Astrocyte of the hippocampus (primary cell): ENCODE results near the gene COL26A1.
"Not testable (repeated sequence)": the region's sequence is repeated elsewhere in the genome, so short reads cannot be mapped to it uniquely, and the experiment has no call there.

ENCODE experiments used
- DNase-seq: peaks from one replicate; pipeline ENCODE4 v3.0.0; 2011; ENCODE audit warnings: low read depth, low spot score

The COL26A1 gene

DNA sequence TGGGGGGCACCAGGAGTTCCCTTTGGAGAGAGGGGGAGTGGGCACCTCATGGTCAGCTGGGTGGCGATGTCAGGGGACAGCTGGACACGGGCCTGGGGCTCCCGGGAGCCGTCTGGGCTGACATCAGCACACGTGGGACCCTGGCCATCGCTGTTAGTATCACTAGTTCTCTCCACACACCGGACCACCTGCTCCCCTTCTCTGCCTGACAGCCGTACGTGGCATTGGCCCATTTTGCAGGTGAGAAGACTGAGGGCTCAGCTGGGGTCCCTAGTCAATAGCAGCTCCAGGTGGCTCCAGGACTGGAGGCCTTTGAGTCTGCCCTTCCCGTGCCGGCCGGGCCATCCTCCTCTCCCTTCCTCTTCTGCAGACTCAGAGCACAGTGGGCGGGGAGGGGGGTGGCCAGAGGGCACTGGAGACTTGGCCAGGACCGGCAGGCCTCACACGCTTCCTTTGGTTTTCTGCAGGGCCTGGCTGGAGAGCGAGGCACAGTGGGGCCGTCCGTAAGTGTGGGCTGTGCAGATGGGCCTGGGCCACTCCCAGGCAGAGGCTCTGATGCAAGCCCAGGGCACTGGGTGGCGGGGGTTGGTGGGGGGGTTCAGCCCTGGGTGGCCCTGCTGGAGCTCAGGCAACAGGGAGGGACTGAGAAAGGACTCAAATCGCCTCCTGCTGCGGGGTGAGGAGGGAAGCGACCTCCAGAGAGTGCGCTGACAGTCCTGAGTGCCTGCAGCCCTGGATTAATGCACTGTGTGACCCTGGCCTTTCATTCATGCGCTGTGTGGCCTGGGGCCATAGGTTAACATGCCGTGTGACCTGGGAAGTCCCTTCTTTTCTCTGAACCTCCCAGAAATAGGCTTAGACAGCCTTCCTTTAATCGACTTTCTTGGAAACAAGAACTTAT lies 188.2 kb downstream of the COL26A1 start:
- no peak for DNase-seq

DNA sequence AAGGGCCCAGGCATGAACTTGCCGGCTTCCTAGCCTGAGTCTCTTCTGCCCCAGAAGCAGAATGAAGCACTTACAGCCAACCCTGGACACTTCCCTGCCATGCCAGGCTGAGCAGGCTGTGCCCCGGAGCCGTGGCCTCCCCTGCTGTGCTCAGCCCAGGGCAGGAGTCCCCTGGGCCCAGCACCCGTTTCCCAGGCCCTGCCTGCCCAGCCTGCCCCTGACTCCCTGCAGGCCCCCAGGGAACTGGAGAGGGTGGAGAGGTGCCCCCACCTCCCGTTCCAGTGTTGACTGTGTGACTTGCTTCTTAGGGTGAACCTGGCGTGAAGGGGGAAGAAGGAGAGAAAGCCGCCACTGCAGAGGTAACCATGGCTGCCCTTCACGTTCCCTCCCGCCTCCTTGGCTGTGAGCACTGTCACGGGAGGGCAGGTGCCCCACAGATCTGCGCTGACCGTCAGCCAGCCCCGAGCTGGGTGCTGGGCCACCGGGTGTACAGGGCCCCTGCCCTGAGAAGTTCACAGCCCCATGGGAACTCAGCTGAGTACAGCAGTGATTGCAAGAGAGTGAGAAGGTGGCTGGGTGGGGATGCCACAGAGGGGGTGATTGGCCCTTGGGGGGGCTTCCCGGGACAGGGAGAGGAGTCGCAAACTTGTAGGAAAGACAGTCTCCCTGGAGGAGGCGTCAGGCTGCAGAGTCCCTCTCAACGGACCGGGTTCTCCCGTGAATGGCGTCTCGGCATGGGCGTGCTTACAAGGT lies 190.5 kb downstream of the COL26A1 start:
- DNase-seq: no peak

- DNase-seq: no peak
Observed at GRCh38 chr7:101553771-101554445, 191.2 kb downstream of the COL26A1 start.

GRCh38 chr7:101554584-101555268 lies 192.1 kb downstream of the COL26A1 start:
- DNase-seq: no peak

DNA sequence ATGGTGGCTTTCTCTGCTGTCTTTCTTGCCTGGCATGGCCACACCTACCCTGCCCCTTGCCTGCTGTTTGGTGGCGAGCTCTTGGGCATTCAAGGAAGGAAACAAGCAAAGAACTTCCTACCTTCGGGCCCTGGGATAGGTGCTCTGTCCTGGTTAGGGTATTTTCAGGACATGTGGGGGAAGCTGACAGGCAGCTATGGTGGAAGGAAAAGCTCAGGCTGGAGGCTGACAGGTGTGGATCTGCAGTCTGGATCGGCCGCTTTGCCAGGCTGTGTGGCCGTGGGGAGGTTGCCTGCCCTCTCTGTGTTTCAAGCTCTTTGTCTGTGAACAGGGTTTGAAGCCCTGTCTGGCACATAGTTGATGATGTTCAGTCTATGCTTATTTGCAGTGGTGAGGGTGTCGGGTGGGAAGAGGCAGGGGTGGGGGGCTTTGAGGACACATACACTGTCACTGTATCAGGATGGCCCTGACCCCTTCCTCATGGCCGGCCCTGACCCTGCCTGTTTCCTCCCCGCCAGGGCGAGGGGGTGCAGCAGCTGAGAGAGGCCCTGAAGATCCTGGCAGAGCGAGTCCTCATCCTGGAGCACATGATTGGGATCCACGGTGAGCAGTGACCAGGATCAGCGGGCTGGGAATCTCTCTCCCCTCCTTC lies 192.7 kb downstream of the COL26A1 start:
- DNase-seq: no peak

DNA sequence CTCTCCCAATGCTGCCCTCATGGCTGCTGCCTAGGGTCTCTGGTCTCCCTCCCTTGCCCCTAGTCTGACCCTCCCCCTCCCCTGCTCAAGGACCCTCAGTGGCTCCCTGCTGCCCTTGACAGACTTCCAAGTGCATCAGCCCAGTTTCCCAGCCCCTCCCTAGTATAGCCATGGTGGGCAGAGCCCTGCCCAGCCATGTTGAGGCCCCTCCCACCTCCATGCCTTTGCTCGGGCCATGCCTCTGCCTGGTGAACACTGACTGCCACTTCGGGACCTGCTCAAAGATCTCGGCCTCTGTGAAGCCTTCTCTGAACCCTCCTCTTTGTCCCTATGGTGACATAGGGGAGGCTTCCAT lies 193.2 kb downstream of the COL26A1 start:
- DNase-seq: no peak

GRCh38 chr7:101556453-101556968 lies 193.8 kb downstream of the COL26A1 start:
- no peak for DNase-seq

GRCh38 chr7:101557421-101557820 lies 194.7 kb downstream of the COL26A1 start:
- no peak for DNase-seq

- DNase-seq: no peak
Observed at GRCh38 chr7:101557978-101558741, 195.5 kb downstream of the COL26A1 start.

GRCh38 chr7:101558742-101559325 lies 196.2 kb downstream of the COL26A1 start:
- DNase-seq: no peak

DNA sequence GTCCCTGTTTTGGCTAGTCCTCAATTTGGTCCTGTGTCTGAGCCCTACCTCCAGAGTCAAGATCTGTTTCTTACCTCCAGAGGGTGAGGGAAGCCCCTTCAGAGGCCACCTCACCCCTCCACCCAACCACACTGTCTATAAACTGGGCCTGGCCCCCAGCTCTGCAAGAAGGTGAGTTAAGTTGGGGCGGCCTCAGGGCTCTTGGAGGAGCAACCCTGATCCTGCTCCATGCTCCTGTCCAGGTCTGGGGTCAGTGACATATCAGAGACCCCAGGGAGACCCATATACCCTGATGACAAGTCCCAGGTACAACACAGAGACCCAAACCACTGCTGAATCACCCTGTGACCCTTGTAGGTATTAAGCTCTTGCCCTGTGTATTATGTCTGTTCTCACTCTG lies 196.9 kb downstream of the COL26A1 start:
- no peak for DNase-seq

DNA sequence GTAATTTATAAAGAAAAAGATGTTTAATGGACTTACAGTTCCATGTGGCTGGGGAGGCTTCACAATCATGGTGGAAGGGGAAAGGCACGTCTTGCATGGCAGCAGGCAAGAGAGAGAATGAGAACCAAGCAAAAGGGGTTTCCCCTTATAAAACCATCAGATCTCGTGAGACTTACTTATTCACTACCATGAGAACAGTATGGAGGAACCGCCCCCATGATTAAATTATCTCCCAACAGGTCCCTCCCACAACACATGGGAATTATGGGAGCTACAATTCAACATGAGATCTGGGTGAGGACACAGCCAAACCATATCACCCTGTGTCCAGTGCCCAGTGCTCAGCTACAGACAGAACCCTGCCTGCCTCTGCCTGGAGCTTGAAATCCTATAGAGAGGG lies 197.3 kb downstream of the COL26A1 start:
- not testable (repeated sequence) for DNase-seq

DNA sequence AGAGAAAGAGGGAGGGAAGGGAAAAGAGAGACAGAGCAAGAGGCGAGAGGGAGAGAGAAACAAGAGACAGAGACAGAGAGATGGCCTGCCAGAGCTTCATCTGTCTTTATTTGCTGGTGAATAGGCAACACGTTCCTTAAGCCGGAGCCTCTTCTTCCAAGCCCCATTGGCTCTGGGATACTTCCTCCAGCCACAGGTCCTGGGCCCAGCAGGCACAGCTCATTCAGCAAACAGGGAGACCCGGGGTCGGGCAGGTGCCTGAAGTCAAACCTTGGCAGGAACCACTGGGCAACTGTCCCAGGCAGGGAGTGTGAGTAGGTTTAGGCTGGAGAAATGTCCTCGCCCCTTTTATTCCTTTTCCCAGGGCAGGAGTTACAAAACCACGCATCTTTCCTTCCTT lies 198.2 kb downstream of the COL26A1 start:
- no peak for DNase-seq

GRCh38 chr7:101561293-101561692 lies 198.6 kb downstream of the COL26A1 start:
- DNase-seq: not testable (repeated sequence)

DNA sequence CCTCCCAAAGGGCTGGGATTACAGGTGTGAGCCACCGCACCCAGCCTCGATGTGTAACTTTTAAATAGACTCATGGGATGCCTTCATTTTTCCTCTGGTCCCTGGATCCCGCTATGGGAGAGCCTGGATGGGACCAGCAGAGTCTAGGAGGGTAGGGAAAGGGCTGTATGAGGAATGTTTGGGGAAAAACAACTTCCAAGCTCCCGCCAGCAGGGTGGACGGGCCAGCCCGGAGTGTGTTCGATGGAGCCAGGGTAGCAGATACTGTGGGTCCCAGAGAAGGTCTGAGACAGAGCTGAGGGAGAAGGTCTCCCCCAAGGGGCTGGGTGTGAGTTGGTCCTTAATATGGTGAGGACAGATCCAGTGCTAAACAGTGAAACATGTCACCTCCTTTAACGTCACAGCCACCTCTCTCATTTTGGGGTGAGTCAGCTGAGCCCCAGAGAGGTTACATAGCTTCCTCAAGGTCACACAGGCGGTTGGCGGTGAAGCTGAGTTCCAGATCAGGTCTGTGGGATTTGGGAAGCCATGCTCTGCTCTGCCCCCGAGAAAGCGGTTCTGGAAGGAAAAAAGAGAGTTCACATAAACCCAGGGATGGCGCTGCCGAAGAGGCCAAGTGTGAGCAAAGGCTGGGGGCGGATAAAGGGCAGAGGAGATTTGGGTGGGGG lies 200.0 kb downstream of the COL26A1 start:
- DNase-seq: no peak

DNA sequence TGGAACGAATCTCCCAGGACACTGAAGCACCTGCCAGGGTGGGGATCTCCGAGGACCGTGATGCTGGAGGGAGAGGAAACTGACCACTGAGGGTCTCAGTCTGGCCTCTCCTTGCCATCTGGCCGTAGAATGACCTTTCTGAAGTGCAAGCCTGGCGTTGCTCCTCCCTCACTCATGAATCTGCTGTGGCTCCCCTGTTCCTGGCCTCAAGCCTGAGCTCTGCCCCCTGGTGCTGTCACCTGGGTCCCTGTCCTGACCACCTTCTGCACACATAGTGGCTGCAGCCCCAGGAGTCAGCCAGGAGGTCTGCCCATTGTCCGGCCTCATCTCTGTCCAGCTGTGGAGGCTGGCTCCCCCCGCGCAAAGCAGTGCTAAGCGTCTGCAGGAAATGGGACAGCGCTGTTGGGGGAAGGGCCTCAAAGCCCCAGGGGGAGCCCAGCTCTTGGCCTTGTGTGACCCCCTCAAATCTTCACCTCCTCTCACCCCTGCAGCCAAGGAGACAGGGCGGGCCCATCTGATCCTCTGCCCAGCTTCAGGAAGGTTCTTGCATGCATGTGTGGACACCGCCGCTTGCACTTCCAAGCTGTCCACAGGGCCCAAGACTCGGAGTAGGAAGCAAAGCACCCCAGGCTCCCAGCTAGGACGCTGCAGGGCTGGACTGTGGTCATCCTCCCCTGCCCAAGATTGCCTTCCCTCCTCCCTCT lies 200.7 kb downstream of the COL26A1 start:
- DNase-seq: no peak

DNA sequence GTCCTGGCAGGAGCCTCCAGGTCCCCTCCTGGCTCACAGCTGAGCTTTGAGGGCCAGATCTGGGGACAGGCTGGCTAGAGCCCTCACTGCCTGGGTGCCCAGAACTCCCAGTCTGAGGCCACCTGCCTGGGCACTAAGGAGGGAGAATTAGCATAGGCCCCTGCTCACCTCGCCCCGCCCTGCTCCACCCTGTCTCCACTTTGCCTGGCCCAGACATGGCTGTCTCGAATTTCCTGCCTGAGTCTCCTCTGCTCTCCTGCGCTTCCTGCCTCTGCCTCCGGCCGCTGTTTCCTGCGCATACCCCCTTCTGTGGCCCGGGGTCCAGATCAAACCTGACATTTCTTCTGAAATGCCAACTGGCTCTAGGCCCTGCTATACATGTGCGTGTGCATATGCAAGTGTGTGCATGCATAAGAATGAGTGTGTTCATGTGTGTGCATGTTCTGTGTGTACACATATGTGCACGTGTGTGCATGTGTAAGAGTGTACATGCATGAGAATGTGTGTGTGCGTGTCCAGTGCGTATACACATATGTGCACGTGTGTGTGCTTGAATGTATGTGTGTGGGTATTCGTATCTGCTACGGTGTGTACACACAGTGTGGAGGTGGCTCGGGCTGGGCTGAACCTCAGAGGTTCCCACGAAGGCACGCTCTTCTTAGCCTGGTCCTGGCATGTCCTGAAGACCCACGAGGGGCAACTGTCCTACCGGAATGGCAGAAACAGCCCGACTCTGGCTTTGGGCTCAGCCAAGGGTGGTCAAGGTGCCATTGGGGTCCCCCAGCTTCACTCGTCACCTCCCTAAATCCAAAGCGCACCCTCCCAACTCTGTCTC lies 201.5 kb downstream of the COL26A1 start:
- no peak for DNase-seq

GRCh38 chr7:101564778-101565211 lies 202.1 kb downstream of the COL26A1 start:
- DNase-seq: no peak
